DND-41 (cell line): ENCODE measurements around the gene CYP2W1.

Experiments used
- ATAC-seq: fragments of 200-7000 bp; cut with Tn5 transposase; 3 replicates; pipeline ENCODE4 v1.9.1; 2021; ENCODE audit warnings: low read depth; ENCODE audit not compliant: insufficient read depth
- DNase-seq: peaks from one replicate; pipeline ENCODE4 v3.0.0-alpha.2; 2020
- H2AFZ ChIP-seq: 2 replicates; pipeline ENCODE4 v1.6.0; 2012; ENCODE audit warnings: low read depth, low read length
- H3K27ac ChIP-seq: 2 replicates; pipeline ENCODE4 v1.5.1; 2012; ENCODE audit warnings: low read length, inconsistent platforms
- H3K27me3 ChIP-seq: fragments of 200-600 bp; sonication (generic); 2 replicates; pipeline ENCODE4 v1.6.0; 2012; ENCODE audit warnings: low read length, mild to moderate bottlenecking, inconsistent platforms; ENCODE audit not compliant: insufficient read depth, poor library complexity
- H3K36me3 ChIP-seq: 2 replicates; pipeline ENCODE4 v1.5.1; 2012; ENCODE audit warnings: low read length, inconsistent platforms; ENCODE audit not compliant: insufficient read depth
- H3K4me1 ChIP-seq: 2 replicates; pipeline ENCODE4 v1.5.1; 2012; ENCODE audit warnings: mild to moderate bottlenecking, low read length; ENCODE audit not compliant: insufficient read depth
- H3K4me2 ChIP-seq: 2 replicates; pipeline ENCODE4 v1.6.0; 2012; ENCODE audit warnings: mild to moderate bottlenecking, moderate library complexity, low read length, inconsistent platforms; ENCODE audit not compliant: insufficient read depth
- H3K4me3 ChIP-seq, 2 experiments: fragments of 200-600 bp in 1 of 2; shearing (Covaris generic) in 1 of 2; 2 replicates each; pipeline ENCODE4 v1.5.1; 2012 to 2016; ENCODE audit warnings: inconsistent platforms in 2 of 2, low read length in 2 of 2, mild to moderate bottlenecking in 2 of 2, low read depth in 1 of 2, moderate library complexity in 1 of 2
- H3K79me2 ChIP-seq: 2 replicates; pipeline ENCODE4 v1.6.0; 2012; ENCODE audit warnings: low read length, inconsistent platforms; ENCODE audit not compliant: insufficient read depth
- H3K9ac ChIP-seq: 2 replicates; pipeline ENCODE4 v1.6.0; 2012; ENCODE audit warnings: low read depth, mild to moderate bottlenecking, inconsistent platforms, low read length, moderate library complexity
- H3K9me3 ChIP-seq: 2 replicates; pipeline ENCODE4 v1.5.1; 2012; ENCODE audit warnings: low read length, moderate library complexity, mild to moderate bottlenecking, inconsistent platforms; ENCODE audit not compliant: insufficient read depth, severe bottlenecking
- H4K20me1 ChIP-seq: 2 replicates; pipeline ENCODE4 v1.6.0; 2012; ENCODE audit warnings: low read length; ENCODE audit not compliant: insufficient read depth
- EZH2 ChIP-seq: IDR thresholded peaks from 3 replicates; pipeline ENCODE4 v1.6.1; 2012; ENCODE audit warnings: borderline replicate concordance, low read depth, mild to moderate bottlenecking, moderate library complexity, low read length, inconsistent platforms; ENCODE audit not compliant: severe bottlenecking
- TF ChIP-seq, protein P1 (sequence below): IDR thresholded peaks from 2 replicates; pipeline ENCODE4 v1.5.1; 2012; ENCODE audit warnings: borderline replicate concordance, low read length, moderate library complexity, mild to moderate bottlenecking; ENCODE audit not compliant: poor library complexity, severe bottlenecking; ENCODE audit errors: extremely low read depth

CYP2W1 gene

DNA sequence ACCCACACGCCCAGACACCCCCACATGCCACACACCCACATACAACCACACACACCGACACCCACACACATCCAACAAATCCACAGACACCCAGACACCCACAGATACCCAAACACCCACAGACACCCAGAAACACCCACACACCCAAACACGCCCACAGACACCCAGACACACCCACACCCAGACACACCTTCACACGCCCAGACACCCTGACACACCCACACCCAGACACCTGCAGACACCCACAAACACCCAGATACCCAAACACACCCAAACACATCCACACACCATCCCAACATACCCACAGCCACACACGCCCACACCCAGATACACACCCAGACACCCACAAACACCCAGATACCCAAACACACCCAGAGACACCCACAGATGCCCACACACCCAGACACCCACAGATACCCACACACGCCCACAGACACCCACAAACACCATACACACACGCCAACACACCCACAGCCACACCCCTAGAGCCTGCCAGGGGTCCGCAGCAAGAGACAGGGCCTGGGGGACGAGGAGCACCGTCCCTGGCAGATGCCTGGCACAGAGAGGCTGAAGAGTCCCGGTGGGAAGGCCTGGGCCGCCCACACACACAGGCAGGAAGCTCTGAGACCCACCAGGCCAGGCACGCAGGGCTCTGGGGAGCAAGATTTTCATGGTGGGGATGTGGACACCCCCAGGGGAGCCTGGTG is 28.5 kb downstream of the CYP2W1 start:
- Histone ChIP-seq H3K36me3 (no peaks in the 10 kb centered on the region), H3K4me3 (no peak overlapping the region), H3K9me3 (no peaks in the 10 kb centered on the region), H3K4me1 (no peaks in the 10 kb centered on the region), H3K27ac (no peak overlapping the region), H4K20me1 (peaks cover 30% of the 10 kb centered on the region), H2AFZ (no peak overlapping the region), H3K79me2 (no peaks in the 10 kb centered on the region), H3K4me2 (no peak overlapping the region), H3K9ac (no peak overlapping the region), H3K27me3 (no peaks in the 10 kb centered on the region)
- no peak for ATAC-seq
- TF ChIP-seq, protein P1, sequence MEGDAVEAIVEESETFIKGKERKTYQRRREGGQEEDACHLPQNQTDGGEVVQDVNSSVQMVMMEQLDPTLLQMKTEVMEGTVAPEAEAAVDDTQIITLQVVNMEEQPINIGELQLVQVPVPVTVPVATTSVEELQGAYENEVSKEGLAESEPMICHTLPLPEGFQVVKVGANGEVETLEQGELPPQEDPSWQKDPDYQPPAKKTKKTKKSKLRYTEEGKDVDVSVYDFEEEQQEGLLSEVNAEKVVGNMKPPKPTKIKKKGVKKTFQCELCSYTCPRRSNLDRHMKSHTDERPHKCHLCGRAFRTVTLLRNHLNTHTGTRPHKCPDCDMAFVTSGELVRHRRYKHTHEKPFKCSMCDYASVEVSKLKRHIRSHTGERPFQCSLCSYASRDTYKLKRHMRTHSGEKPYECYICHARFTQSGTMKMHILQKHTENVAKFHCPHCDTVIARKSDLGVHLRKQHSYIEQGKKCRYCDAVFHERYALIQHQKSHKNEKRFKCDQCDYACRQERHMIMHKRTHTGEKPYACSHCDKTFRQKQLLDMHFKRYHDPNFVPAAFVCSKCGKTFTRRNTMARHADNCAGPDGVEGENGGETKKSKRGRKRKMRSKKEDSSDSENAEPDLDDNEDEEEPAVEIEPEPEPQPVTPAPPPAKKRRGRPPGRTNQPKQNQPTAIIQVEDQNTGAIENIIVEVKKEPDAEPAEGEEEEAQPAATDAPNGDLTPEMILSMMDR: no peak
- TF ChIP-seq EZH2: no peak
- no peak for DNase-seq

DNA sequence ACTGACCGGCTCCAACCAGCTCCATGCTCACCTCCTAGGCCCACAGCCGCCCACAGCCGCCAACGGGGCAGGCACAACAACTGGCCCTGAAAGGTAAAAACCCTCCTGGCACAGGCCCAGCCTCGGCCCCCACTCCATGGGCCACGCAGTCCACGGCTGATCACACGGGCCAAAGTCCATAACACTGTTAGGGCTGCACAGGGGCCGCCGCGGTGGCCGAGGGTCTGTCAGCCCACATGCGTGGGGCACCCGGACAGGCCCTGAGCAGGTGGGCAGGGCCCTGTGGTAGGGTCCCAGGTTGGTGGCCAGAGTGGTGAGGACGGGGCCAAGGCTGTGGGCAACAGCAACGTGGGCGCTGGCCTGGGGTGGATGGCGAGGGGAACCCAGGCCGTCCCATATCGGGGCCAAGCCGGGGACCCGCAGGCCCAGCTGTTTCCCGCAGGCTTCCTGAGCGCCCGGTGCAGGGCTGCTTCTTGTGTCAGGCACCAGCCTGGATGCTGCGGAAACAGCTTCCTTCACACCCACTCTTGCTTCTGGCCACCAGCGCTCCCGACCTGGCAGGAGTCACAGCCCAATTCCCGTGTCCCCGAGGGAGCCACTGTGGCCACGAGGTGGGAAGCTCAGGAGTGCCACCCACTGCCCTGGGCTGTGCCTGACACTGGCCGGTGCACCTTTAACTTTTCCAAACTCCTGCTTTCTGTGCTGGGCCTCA is 29.2 kb downstream of the CYP2W1 start:
- Histone ChIP-seq H3K27me3 (no peaks in the 10 kb centered on the region), H3K79me2 (no peaks in the 10 kb centered on the region), H3K9ac (no peak overlapping the region), H3K27ac (no peak overlapping the region), H3K4me1 (no peaks in the 10 kb centered on the region), H2AFZ (no peak overlapping the region), H3K9me3 (no peaks in the 10 kb centered on the region), H3K36me3 (no peaks in the 10 kb centered on the region), H3K4me2 (no peak overlapping the region), H3K4me3 (no peak overlapping the region), H4K20me1 (peaks cover 24% of the 10 kb centered on the region)
- TF ChIP-seq, protein P1: no peak
- TF ChIP-seq EZH2: no peak
- DNase-seq (no peak), ATAC-seq (no peak)

DNA sequence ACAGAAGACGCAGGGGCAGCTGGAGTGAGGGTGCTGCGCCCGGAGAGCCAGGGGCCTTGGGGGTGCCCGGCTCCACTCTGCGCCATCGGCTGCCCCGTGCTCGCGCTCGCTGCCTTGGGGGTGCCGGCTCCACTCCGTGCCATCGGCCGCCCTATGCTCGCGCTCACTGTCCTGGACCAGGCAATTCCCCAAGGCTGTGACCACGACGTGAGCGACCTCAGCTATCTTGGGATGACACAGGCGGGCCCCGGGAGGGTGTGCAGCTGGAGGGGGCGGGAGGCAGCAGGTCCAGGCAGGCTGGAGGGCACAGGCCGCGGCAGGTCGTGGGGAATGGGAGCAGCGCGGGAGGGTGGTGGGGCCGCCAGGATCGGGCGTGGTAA is 29.7 kb downstream of the CYP2W1 start:
- Histone ChIP-seq H3K4me1 (no peaks in the 10 kb centered on the region), H3K79me2 (no peaks in the 10 kb centered on the region), H4K20me1 (peaks cover 24% of the 10 kb centered on the region), H3K9ac (no peak overlapping the region), H3K4me3 (no peak overlapping the region), H3K27ac (no peak overlapping the region), H3K9me3 (no peaks in the 10 kb centered on the region), H2AFZ (no peak overlapping the region), H3K4me2 (no peak overlapping the region), H3K36me3 (no peaks in the 10 kb centered on the region), H3K27me3 (no peaks in the 10 kb centered on the region)
- no peak for DNase-seq
- TF ChIP-seq EZH2: no peak
- TF ChIP-seq, protein P1: no peak
- ATAC-seq: no peak
